Adrenal gland (tissue), 12 donors: ENCODE measurements around the gene CDH5. TPM values are rescaled to one million over a fixed set of nuclear protein-coding genes. Genes with fewer than 3 reads are reported as not detected.

Experiments
- DNase-seq, 7 donors: peaks; one replicate each; pipeline ENCODE4 v3.0.0-alpha.2; 2019 to 2020
- H3K27ac ChIP-seq, 5 donors: fragments of 200-600 bp; sonication (generic) in 4 of 5; 1 replicate in 3 of 5; 2 replicates in 2 of 5; pipeline versions ENCODE4 v1.5.1 to v1.8.0; 2016 to 2020; ENCODE audit warnings: mild to moderate bottlenecking in 1 of 5
- H3K27me3 ChIP-seq: fragments of 200-600 bp; 2 replicates; pipeline ENCODE4 v1.8.0; 2021
- H3K36me3 ChIP-seq, 2 donors: fragments of 200-600 bp; replicated peaks in 1 of 2; 1 replicate in 1 of 2; 2 replicates in 1 of 2; pipeline versions ENCODE4 v1.5.1 to v1.8.0; 2018 to 2022
- H3K4me1 ChIP-seq, 2 donors: fragments of 200-600 bp; replicated peaks in 1 of 2; 1 replicate in 1 of 2; 2 replicates in 1 of 2; pipeline versions ENCODE4 v1.5.1 to v1.8.0; 2018 to 2021
- H3K4me3 ChIP-seq, 4 donors: fragments of 200-600 bp; sonication (generic) in 3 of 4; one replicate each; pipeline ENCODE4 v1.5.1; 2016 to 2018
- H3K9me3 ChIP-seq, 3 donors: fragments of 200-600 bp; sonication (generic) in 1 of 3; replicated peaks in 1 of 3; 1 replicate in 2 of 3; 2 replicates in 1 of 3; pipeline versions ENCODE4 v1.5.1 to v1.8.0; 2016 to 2021
- CTCF ChIP-seq, 6 experiments: fragments of 450-650 bp in 4 of 6; fragments of 200-600 bp in 2 of 6; sonication (generic) in 1 of 6; IDR thresholded peaks; 1 replicate in 5 of 6; 2 replicates in 1 of 6; pipeline versions ENCODE4 v1.5.1 to v1.8.0; 2016 to 2021; ENCODE audit warnings: antibody characterized with exemption in 6 of 6, mild to moderate bottlenecking in 2 of 6, moderate library complexity in 1 of 6
- POLR2A ChIP-seq, 2 donors: fragments of 450-650 bp; IDR thresholded peaks; one replicate each; pipeline ENCODE4 v1.6.1; 2017; ENCODE audit warnings: antibody characterized with exemption in 2 of 2, mild to moderate bottlenecking in 2 of 2, moderate library complexity in 1 of 2
- WGBS, 4 donors: extraction: QIAGEN DNeasy Blood & Tissue Kit in 2 of 4; methylation state at CpG; one replicate each; pipeline versions ENCODE4 v1.1.5 to v1.1.7; 2013 to 2017; 5-methylcytosine and 5-hydroxymethylcytosine counted together
- intact Hi-C, 2 donors: fragments of 100-400 bp; cut with DNase I; formaldehyde crosslinking; loops; one replicate each; pipeline versions ENCODE4 v1.14.1 to v1.15.0; 2022 to 2023
- polyA plus RNA-seq, 3 donors: library from polyadenylated mRNA; stranded (reverse); fragments of 200-250 nt in 2 of 3; fragments of 350-450 nt in 1 of 3; fragmentation: Illumina TruSeq in 1 of 3; extraction: RNeasy Lipid Tissue Mini Kit (QIAGEN cat#74804) in 1 of 3; gene quantifications; one replicate each; pipeline ENCODE4 v1.2.3, GENCODE V29; 2013 to 2014
- total RNA-seq, 9 donors: library from RNA; depleted of rRNA in 4 of 9; stranded (reverse); fragments of >200 nt in 4 of 9; fragments of 120-200 nt in 1 of 9; fragmentation: NEBNext Ultra II Directional in 1 of 9; extraction: Animal tissue kit (Norgen Biotek cat#: 25700) in 1 of 9; gene quantifications; one replicate each; pipeline versions ENCODE4 v1.1.0 to v1.2.4, GENCODE V29; 2013 to 2023
- donor health status: healthy with polysubstance abuse.
- donor health status: Bipolar disorder and iron deficiency.
- donor health status: DM: yes; HTN: yes; CAD: no.
- donor health status: DM: no; HTN: no; CAD: no.
- donor health status: DM: no; HTN: no; CAD: no.
- donor health status: DM: yes; HTN: yes; CAD: no.

The CDH5 gene
- total and polyA plus RNA-seq, 12 donors = 13.8 to 50.9 (median 28.4) TPM

GRCh38 chr16:66397736-66398433 is 31.4 kb downstream of the CDH5 start:
- TF ChIP-seq POLR2A (IDR thresholded peaks at IDR 0.05) (no peak), CTCF (IDR thresholded peaks at IDR 0.05) (no peak)
- H3K9me3 ChIP-seq = no peaks in the 10 kb centered on the region
- H3K27me3 ChIP-seq = no peaks in the 10 kb centered on the region
- H3K4me3 ChIP-seq = no peak overlapping the region
- intact Hi-C loops = no loop called here
- no peaks in the 10 kb centered on the region for H3K36me3 ChIP-seq
- DNase-seq = peak in 1 of 7 donors; percentile 27
- no peak overlapping the region for H3K27ac ChIP-seq
- no peaks in the 10 kb centered on the region for H3K4me1 ChIP-seq
- 80 to 92% (median 84%) methylated on average over 5 of the region's 5 CpGs for WGBS, 4 donors

GRCh38 chr16:66399031-66399430 is 32.5 kb downstream of the CDH5 start:
- TF ChIP-seq CTCF (IDR thresholded peaks at IDR 0.05) (no peak), POLR2A (IDR thresholded peaks at IDR 0.05) (no peak)
- no peak overlapping the region for H3K27ac ChIP-seq
- H3K36me3 ChIP-seq = no peaks in the 10 kb centered on the region
- H3K9me3 ChIP-seq = no peaks in the 10 kb centered on the region
- H3K27me3 ChIP-seq = no peaks in the 10 kb centered on the region
- H3K4me3 ChIP-seq = no peak overlapping the region
- WGBS, 4 donors = 72 to 80% (median 80%) methylated on average over 3 of the region's 3 CpGs
- H3K4me1 ChIP-seq = no peaks in the 10 kb centered on the region
- no peak for DNase-seq
- intact Hi-C loops = no loop called here

- no peak overlapping the region for H3K27ac ChIP-seq
- no peak for TF ChIP-seq CTCF (IDR thresholded peaks at IDR 0.05)
- TF ChIP-seq POLR2A (IDR thresholded peaks at IDR 0.05) = no peak
- WGBS, 4 donors = 47 to 69% (median 63%) methylated on average over 3 of the region's 3 CpGs
- H3K4me3 ChIP-seq = no peak overlapping the region
- no peaks in the 10 kb centered on the region for H3K27me3 ChIP-seq
- H3K36me3 ChIP-seq = no peaks in the 10 kb centered on the region
- no peak for DNase-seq
- no peaks in the 10 kb centered on the region for H3K4me1 ChIP-seq
- intact Hi-C loops = loop anchor here (10.0 kb wide), 2 partner anchors 205 to 465 kb away; partner anchors contain the start of gene CMTM3 (in 1 of the 2)
- H3K9me3 ChIP-seq = no peaks in the 10 kb centered on the region
These were observed 33.4 kb downstream of the CDH5 start for GRCh38 chr16:66399930-66400329.

- Histone ChIP-seq H3K27ac (no peak overlapping the region), H3K27me3 (no peaks in the 10 kb centered on the region), H3K9me3 (no peaks in the 10 kb centered on the region), H3K4me3 (no peak overlapping the region), H3K36me3 (no peaks in the 10 kb centered on the region), H3K4me1 (no peaks in the 10 kb centered on the region)
- TF ChIP-seq POLR2A (IDR thresholded peaks at IDR 0.05) (no peak), CTCF (IDR thresholded peaks at IDR 0.05) (no peak)
- intact Hi-C loops = loop anchor here (10.0 kb wide), 2 partner anchors 204 to 464 kb away; partner anchors contain the start of gene CMTM3 (in 1 of the 2)
- DNase-seq = no peak
- WGBS, 4 donors = 81 to 91% (median 87%) methylated on average over 20 of the region's 20 CpGs
These were observed 34.3 kb downstream of the CDH5 start for GRCh38 chr16:66400503-66401380.
